Measurements from ENCODE around the gene TSKU. TPM values are rescaled to one million over a fixed set of nuclear protein-coding genes. Genes with fewer than 3 reads are reported as not detected.

TSKU gene
- total RNA-seq, 1 experiment from 2014 or later, result 99.4 TPM

DNA sequence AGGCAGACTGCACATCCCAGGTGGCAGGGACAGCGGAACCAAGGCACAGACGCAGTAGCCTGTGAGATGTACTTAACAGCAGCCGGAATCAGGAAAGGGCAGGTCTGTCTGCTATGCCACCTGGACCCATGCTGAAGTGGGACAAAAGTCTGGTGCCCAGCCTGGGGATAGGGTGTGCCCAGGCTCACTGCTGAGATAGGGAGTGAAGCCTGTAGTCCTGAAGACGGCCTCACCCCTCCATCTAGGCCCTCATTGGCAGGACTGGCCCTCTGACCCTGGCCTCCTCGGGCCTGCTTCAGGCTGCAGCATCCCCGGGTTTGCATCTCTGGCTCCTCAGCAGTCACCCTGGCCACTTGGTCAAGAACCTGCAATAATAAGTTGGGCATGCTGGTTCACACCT lies 32.4 kb upstream of the TSKU start:
- H3K4me3 ChIP-seq, result no peak overlapping the region
- CTCF ChIA-PET, result no interaction called here
- BruUV-seq (replicated peaks), result no TSS peak

GRCh38 chr11:76752321-76753143 lies 30.6 kb upstream of the TSKU start:
- intact Hi-C loops (cut with micrococcal nuclease; ENCODE audit: unreplicated experiment), result loop anchor here (5.0 kb wide), 1 partner anchor 35 kb away; no protein-coding TSS in a partner anchor
- no peaks in the 10 kb centered on the region for H3K36me3 ChIP-seq (ENCODE audit: low read depth)
- no peaks in the 10 kb centered on the region for H3K27me3 ChIP-seq (ENCODE audit: insufficient read depth, low read depth)
- no peaks in the 10 kb centered on the region for H3K9me2 ChIP-seq (ENCODE audit: insufficient read depth)
- CTCF ChIA-PET, result no interaction called here
- H3F3A ChIP-seq (ENCODE audit: insufficient read depth, low read depth), result peaks cover 9% of the 10 kb centered on the region; the same call in 1 of the 2 replicates
- H3K9me3 ChIP-seq (ENCODE audit: insufficient read depth, low read depth), result no peaks in the 10 kb centered on the region
- no peak overlapping the region for H3K4me3 ChIP-seq
- POLR2A ChIA-PET (ENCODE audit: unreplicated experiment), result interaction anchor here (0.6 kb wide), 1 partner anchor 855 kb away, joined by 3 read pairs; no protein-coding TSS in a partner anchor
- no peak overlapping the region for H2AFZ ChIP-seq
- BruUV-seq (replicated peaks), result no TSS peak
- no peak overlapping the region for H3K27ac ChIP-seq
- no peaks in the 10 kb centered on the region for H4K20me1 ChIP-seq (ENCODE audit: insufficient read depth)
- DNase-seq, result peak in 1 of 2 experiments; percentile 73
- no peak for TF ChIP-seq EZH2 (IDR thresholded peaks at IDR 0.05; ENCODE audit: low read depth)
- TF ChIP-seq CTCF (conservative IDR thresholded peaks at IDR 0.05), result no peak
- H3K79me2 ChIP-seq (ENCODE audit: low read depth), result no peaks in the 10 kb centered on the region
- no peaks in the 10 kb centered on the region for H3K4me1 ChIP-seq (replicated peaks; ENCODE audit: insufficient read depth)
- H3K4me2 ChIP-seq, result no peak overlapping the region

More for the DNA sequence above, 32.4 kb upstream of the TSKU start:
- no peak overlapping the region for H3K4me2 ChIP-seq
- POLR2A ChIA-PET (ENCODE audit: unreplicated experiment), result no interaction called here
- no peaks in the 10 kb centered on the region for H3K27me3 ChIP-seq (ENCODE audit: insufficient read depth, low read depth)
- DNase-seq, result no peak
- H3K27ac ChIP-seq, result no peak overlapping the region
- intact Hi-C loops (cut with micrococcal nuclease; ENCODE audit: unreplicated experiment), result loop anchor here (5.0 kb wide), 1 partner anchor 37 kb away; no protein-coding TSS in a partner anchor
- H3K9me2 ChIP-seq (ENCODE audit: insufficient read depth), result no peaks in the 10 kb centered on the region
- TF ChIP-seq CTCF (conservative IDR thresholded peaks at IDR 0.05), result no peak
- no peak for TF ChIP-seq EZH2 (IDR thresholded peaks at IDR 0.05; ENCODE audit: low read depth)
- H3K4me1 ChIP-seq (replicated peaks; ENCODE audit: insufficient read depth), result no peaks in the 10 kb centered on the region
- H4K20me1 ChIP-seq (ENCODE audit: insufficient read depth), result no peaks in the 10 kb centered on the region
- no peaks in the 10 kb centered on the region for H3K9me3 ChIP-seq (ENCODE audit: insufficient read depth, low read depth)
- H2AFZ ChIP-seq, result no peak overlapping the region
- no peaks in the 10 kb centered on the region for H3F3A ChIP-seq (ENCODE audit: insufficient read depth, low read depth)
- H3K79me2 ChIP-seq (ENCODE audit: low read depth), result no peaks in the 10 kb centered on the region
- H3K36me3 ChIP-seq (ENCODE audit: low read depth), result no peaks in the 10 kb centered on the region

- H3K36me3 ChIP-seq (ENCODE audit: low read depth), result no peaks in the 10 kb centered on the region
- BruUV-seq (replicated peaks), result no TSS peak
- H3K4me3 ChIP-seq, result no peak overlapping the region
- H3F3A ChIP-seq (ENCODE audit: insufficient read depth, low read depth), result peaks cover 17% of the 10 kb centered on the region
- no peaks in the 10 kb centered on the region for H3K27me3 ChIP-seq (ENCODE audit: insufficient read depth, low read depth)
- POLR2A ChIA-PET (ENCODE audit: unreplicated experiment), result no interaction called here
- DNase-seq, result no peak
- H2AFZ ChIP-seq, result no peak overlapping the region
- no peaks in the 10 kb centered on the region for H3K9me2 ChIP-seq (ENCODE audit: insufficient read depth)
- no peaks in the 10 kb centered on the region for H4K20me1 ChIP-seq (ENCODE audit: insufficient read depth)
- TF ChIP-seq EZH2 (IDR thresholded peaks at IDR 0.05; ENCODE audit: low read depth) (no peak), CTCF (conservative IDR thresholded peaks at IDR 0.05) (no peak)
- no peak overlapping the region for H3K27ac ChIP-seq
- no peaks in the 10 kb centered on the region for H3K9me3 ChIP-seq (ENCODE audit: insufficient read depth, low read depth)
- no peak overlapping the region for H3K4me2 ChIP-seq
- intact Hi-C loops (cut with micrococcal nuclease; ENCODE audit: unreplicated experiment), result loop anchor here (5.0 kb wide), 1 partner anchor 34 kb away; no protein-coding TSS in a partner anchor
- no peaks in the 10 kb centered on the region for H3K79me2 ChIP-seq (ENCODE audit: low read depth)
- CTCF ChIA-PET, result no interaction called here
- H3K4me1 ChIP-seq (replicated peaks; ENCODE audit: insufficient read depth), result no peaks in the 10 kb centered on the region
Measured at GRCh38 chr11:76753449-76753848, 29.7 kb upstream of the TSKU start.
